Transverse colon (tissue), 3 donors: ENCODE results near the gene AJM1.

Experiments used
- POLR2A ChIP-seq: fragments of 450-650 bp; IDR thresholded peaks from one replicate; pipeline ENCODE4 v1.6.1; 2016; ENCODE audit warnings: antibody characterized with exemption, mild to moderate bottlenecking, moderate library complexity
- POLR2AphosphoS5 ChIP-seq, 3 donors: sonication (generic); formaldehyde crosslinking; IDR thresholded peaks; one replicate each; pipeline ENCODE4 v1.6.1; 2016; ENCODE audit warnings: antibody characterized with exemption in 3 of 3

DNA sequence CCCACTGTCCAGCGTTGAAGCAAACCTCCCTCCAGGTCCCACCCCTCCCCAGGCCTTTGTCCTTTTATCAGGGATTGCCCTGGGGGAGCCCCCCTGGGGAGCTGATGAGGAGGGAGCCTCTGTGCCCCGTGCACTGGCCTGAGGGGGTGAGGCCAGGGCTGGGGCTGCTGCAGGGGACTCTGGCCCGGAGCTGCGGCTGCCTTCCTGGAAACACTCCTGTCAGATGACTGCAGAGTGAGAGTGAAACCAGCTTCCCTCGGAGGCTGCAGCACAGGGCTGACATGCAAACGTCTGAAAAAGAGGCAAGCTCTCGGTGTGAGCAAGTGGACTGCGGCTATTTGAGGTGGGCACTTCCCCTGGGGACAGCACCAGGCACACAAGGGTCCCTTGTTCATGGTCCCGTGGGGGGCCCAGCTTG is 39.4 kb downstream of the AJM1 start:
- TF ChIP-seq POLR2A = no peak
- peak in 1 of 3 donors; percentile 22 for TF ChIP-seq POLR2AphosphoS5 (IDR thresholded peaks at IDR 0.05)
